Right lung (tissue), 5 donors: ENCODE results near the gene PEF1. TPM values are rescaled to one million over a fixed set of nuclear protein-coding genes. Genes with fewer than 3 reads are reported as not detected.
A peak's percentile ranks its signal among the peaks of the same experiment; 100 is the strongest.
"Not testable (repeated sequence)": the region's sequence is repeated elsewhere in the genome, so short reads cannot be mapped to it uniquely, and the experiment has no call there.

Experiments
- DNase-seq, 2 donors: peaks; one replicate each; pipeline ENCODE4 v3.0.0-alpha.2; 2013
- polyA plus RNA-seq, 5 donors: library from polyadenylated mRNA; unstranded; fragments of 120-200 nt; gene quantifications; one replicate each; pipeline versions ENCODE4 v1.2.1 to v1.2.3, GENCODE V29; 2013; ENCODE audit warnings: inconsistent platforms in 1 of 5, low replicate concordance in 1 of 5; ENCODE audit not compliant: insufficient read length in 5 of 5, insufficient read depth in 1 of 5

Gene PEF1
- polyA plus RNA-seq, 5 donors = 58.4 to 68.4 (median 65.0) TPM

- DNase-seq = no peak
Measured at GRCh38 chr1:31617218-31617915, 27.3 kb downstream of the PEF1 start, which contains the start of gene HCRTR1. TSS of gene HCRTR1 (plus strand) at chr1:31617689. CDS start at chr1:31619193, 1,504 bp downstream.

- DNase-seq = no peak
Measured at GRCh38 chr1:31615939-31616338, 28.7 kb downstream of the PEF1 start.

- DNase-seq = no peak
Measured at GRCh38 chr1:31615414-31615813, 29.3 kb downstream of the PEF1 start.

- DNase-seq = no peak
Measured at GRCh38 chr1:31614414-31615005, 30.2 kb downstream of the PEF1 start.

GRCh38 chr1:31609514-31610118 is 35.1 kb downstream of the PEF1 start:
- no peak for DNase-seq

- DNase-seq = no peak
Measured at GRCh38 chr1:31607360-31607759, 37.3 kb downstream of the PEF1 start.

- no peak for DNase-seq
Measured at GRCh38 chr1:31605908-31606427, 38.7 kb downstream of the PEF1 start.

GRCh38 chr1:31602081-31602480 is 42.6 kb downstream of the PEF1 start:
- no peak for DNase-seq

- DNase-seq = no peak
Measured at GRCh38 chr1:31600641-31601040, 44.0 kb downstream of the PEF1 start.

GRCh38 chr1:31598980-31599379 is 45.7 kb downstream of the PEF1 start:
- no peak for DNase-seq

GRCh38 chr1:31596737-31597097 is 48.0 kb downstream of the PEF1 start:
- DNase-seq = no peak

- DNase-seq = no peak
Measured at GRCh38 chr1:31595836-31596736, 48.6 kb downstream of the PEF1 start.

- DNase-seq = no peak
Measured at GRCh38 chr1:31593770-31594632, 50.7 kb downstream of the PEF1 start.

GRCh38 chr1:31593136-31593665 is 51.5 kb downstream of the PEF1 start:
- DNase-seq = no peak

- DNase-seq = no peak
Measured at GRCh38 chr1:31592132-31592531, 52.5 kb downstream of the PEF1 start.

GRCh38 chr1:31591425-31592093 is 53.1 kb downstream of the PEF1 start:
- DNase-seq = no peak

GRCh38 chr1:31588751-31589515 is 55.7 kb downstream of the PEF1 start:
- DNase-seq = no peak

GRCh38 chr1:31587720-31588423 is 56.8 kb downstream of the PEF1 start:
- DNase-seq = peak in 1 of 2 donors; percentile 56

GRCh38 chr1:31587328-31587699 is 57.4 kb downstream of the PEF1 start:
- DNase-seq = not testable (repeated sequence)
